Mesodermal cell (in vitro differentiated cells): ENCODE data around the gene RCE1.

Experiments
- H3K27ac ChIP-seq: 2 replicates; pipeline ENCODE4 v1.7.0; 2013; ENCODE audit warnings: mild to moderate bottlenecking, low read depth, low read length, moderate library complexity; ENCODE audit not compliant: severe bottlenecking
- H3K36me3 ChIP-seq: 2 replicates; pipeline ENCODE4 v1.7.1; 2013; ENCODE audit warnings: mild to moderate bottlenecking, low read length, moderate library complexity; ENCODE audit not compliant: control insufficient read depth, insufficient read depth
- H3K4me1 ChIP-seq: one replicate; pipeline ENCODE4 v1.7.1; 2013; ENCODE audit warnings: mild to moderate bottlenecking, low read length; ENCODE audit not compliant: insufficient read depth, control insufficient read depth, poor library complexity, severe bottlenecking
- H3K4me3 ChIP-seq: 2 replicates; pipeline ENCODE4 v1.7.0; 2013; ENCODE audit warnings: low read length, control low read depth, mild to moderate bottlenecking; ENCODE audit not compliant: insufficient read depth, poor library complexity, severe bottlenecking; ENCODE audit errors: extremely low read depth
- H3K9me3 ChIP-seq: 2 replicates; pipeline ENCODE4 v1.7.1; 2013; ENCODE audit warnings: mild to moderate bottlenecking, low read length, moderate library complexity; ENCODE audit not compliant: control insufficient read depth
- WGBS, 2 experiments: methylation state at CpG; one replicate each; pipeline ENCODE4 v1.1.5; 2013; ENCODE audit warnings: missing lambda C conversion rate in 2 of 2; ENCODE audit not compliant: insufficient coverage in 2 of 2; 5-methylcytosine and 5-hydroxymethylcytosine counted together

Gene RCE1

DNA sequence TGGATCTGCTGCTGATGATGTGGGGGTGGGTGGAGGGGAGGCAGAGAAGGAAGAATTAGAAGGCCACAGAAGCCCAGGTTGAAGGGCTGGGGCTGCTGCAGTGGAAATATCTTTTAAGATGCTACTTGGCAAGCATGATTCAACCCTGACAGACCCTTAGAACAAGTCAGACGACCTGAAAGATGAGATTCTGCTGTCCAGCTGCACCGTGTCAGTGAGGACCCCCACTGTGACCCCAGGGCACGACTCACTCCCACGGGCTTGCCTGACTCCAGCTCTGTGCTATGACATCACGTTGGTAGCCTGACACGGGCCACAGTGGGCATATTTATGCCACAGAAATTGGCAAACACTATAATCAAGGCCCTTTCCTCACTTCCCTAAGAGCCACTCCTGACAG, 49.7 kb downstream of the RCE1 start:
- Histone ChIP-seq H3K27ac (no peak overlapping the region), H3K4me1 (peaks cover 14% of the 10 kb centered on the region), H3K4me3 (no peak overlapping the region), H3K9me3 (no peaks in the 10 kb centered on the region), H3K36me3 (no peaks in the 10 kb centered on the region)
- WGBS, 2 experiments, result 58 to 74% methylated on average over 4 to 6 of the region's 6 CpGs

DNA sequence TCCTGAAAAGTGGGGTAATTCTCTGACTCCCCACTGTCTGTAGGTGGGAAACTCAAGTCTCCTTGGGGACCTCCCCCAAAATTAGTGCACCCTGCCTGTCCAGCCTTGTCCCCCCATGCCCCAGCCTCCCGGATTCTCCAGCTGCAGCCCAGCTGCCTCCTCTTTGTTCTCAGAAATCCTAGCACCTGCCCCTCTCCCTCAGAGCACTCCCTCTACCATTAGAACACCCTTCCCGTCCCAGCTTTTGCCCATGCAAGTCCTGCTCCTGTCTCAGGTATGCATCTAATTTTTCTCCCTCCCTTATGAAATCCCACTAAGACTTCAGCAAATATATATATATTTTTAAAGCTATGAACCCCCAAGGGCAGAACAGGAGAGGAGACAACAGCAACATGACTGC, 50.9 kb downstream of the RCE1 start:
- 89 to 95% methylated on average over 1 to 2 of the region's 2 CpGs for WGBS, 2 experiments

More for the DNA sequence above, 50.9 kb downstream of the RCE1 start:
- no peak overlapping the region for H3K27ac ChIP-seq
- H3K36me3 ChIP-seq, result no peaks in the 10 kb centered on the region
- H3K9me3 ChIP-seq, result no peaks in the 10 kb centered on the region
- no peak overlapping the region for H3K4me3 ChIP-seq
- H3K4me1 ChIP-seq, result peaks cover 17% of the 10 kb centered on the region
